Mesendoderm (in vitro differentiated cells): Measurements from ENCODE around the gene SUPT5H.

ENCODE experiments used
- DNase-seq: peaks from one replicate; pipeline ENCODE4 v3.0.0; 2013
- H2AK5ac ChIP-seq: 2 replicates; pipeline ENCODE4 v1.6.1; 2013; ENCODE audit warnings: low read length, inconsistent platforms
- H2BK120ac ChIP-seq: 2 replicates; pipeline ENCODE4 v1.6.1; 2013; ENCODE audit warnings: low read depth, mild to moderate bottlenecking, low read length, moderate library complexity, mixed read lengths
- H2BK15ac ChIP-seq: replicated peaks from 2 replicates; pipeline ENCODE4 v1.6.1; 2013; ENCODE audit warnings: low read depth, mild to moderate bottlenecking, moderate library complexity
- H2BK5ac ChIP-seq: 2 replicates; pipeline ENCODE4 v1.6.1; 2013; ENCODE audit warnings: low read length, inconsistent platforms
- H3K18ac ChIP-seq: 2 replicates; pipeline ENCODE4 v1.6.1; 2013; ENCODE audit warnings: mild to moderate bottlenecking, low read length, mixed read lengths
- H3K23ac ChIP-seq: one replicate; pipeline ENCODE4 v1.6.1; 2013; ENCODE audit warnings: low read length
- H3K27ac ChIP-seq: 2 replicates; pipeline ENCODE4 v1.5.1; 2013; ENCODE audit warnings: low read depth, mild to moderate bottlenecking, inconsistent platforms, low read length, moderate library complexity
- H3K27me3 ChIP-seq: 2 replicates; pipeline ENCODE4 v1.6.1; 2013; ENCODE audit warnings: low read length, control low read depth, mild to moderate bottlenecking, inconsistent platforms; ENCODE audit not compliant: insufficient read depth, poor library complexity
- H3K36me3 ChIP-seq: 2 replicates; pipeline ENCODE4 v1.6.1; 2013; ENCODE audit warnings: low read length, inconsistent platforms; ENCODE audit not compliant: control insufficient read depth, insufficient read depth
- H3K4ac ChIP-seq: one replicate; pipeline ENCODE4 v1.6.1; 2013; ENCODE audit warnings: low read depth, mild to moderate bottlenecking, low read length, moderate library complexity
- H3K4me1 ChIP-seq: 2 replicates; pipeline ENCODE4 v1.6.1; 2013; ENCODE audit warnings: low read depth, low read length, inconsistent platforms; ENCODE audit not compliant: control insufficient read depth
- H3K4me2 ChIP-seq: 2 replicates; pipeline ENCODE4 v1.6.1; 2013; ENCODE audit warnings: low read length
- H3K4me3 ChIP-seq: 2 replicates; pipeline ENCODE4 v1.5.1; 2013; ENCODE audit warnings: mild to moderate bottlenecking, low read length
- H3K56ac ChIP-seq: one replicate; pipeline ENCODE4 v1.6.1; 2013; ENCODE audit warnings: low read length
- H3K79me1 ChIP-seq: 2 replicates; pipeline ENCODE4 v1.6.1; 2013; ENCODE audit warnings: low read length, inconsistent platforms
- H3K79me2 ChIP-seq: 2 replicates; pipeline ENCODE4 v1.6.1; 2013; ENCODE audit warnings: mild to moderate bottlenecking, low read length; ENCODE audit not compliant: control insufficient read depth, insufficient read depth
- H3K9ac ChIP-seq: 2 replicates; pipeline ENCODE4 v1.6.1; 2013; ENCODE audit warnings: low read length, inconsistent platforms
- H4K5ac ChIP-seq: one replicate; pipeline ENCODE4 v1.6.1; 2013; ENCODE audit warnings: low read length
- H4K8ac ChIP-seq: one replicate; pipeline ENCODE4 v1.6.1; 2013; ENCODE audit warnings: low read depth, mild to moderate bottlenecking, control low read depth, low read length, moderate library complexity
- WGBS: extraction: QIAGEN DNeasy Blood & Tissue Kit; methylation state at CpG from one replicate; pipeline ENCODE4 v1.1.7; 2013; ENCODE audit warnings: low lambda C conversion rate, missing lambda C conversion rate; ENCODE audit not compliant: insufficient coverage; ENCODE audit errors: extremely low coverage; 5-methylcytosine and 5-hydroxymethylcytosine counted together

Gene SUPT5H

GRCh38 chr19:39411832-39412099 lies 33.6 kb upstream of the SUPT5H start:
- Histone ChIP-seq H2BK120ac (no peak overlapping the region), H2BK15ac (no peak overlapping the region), H2AK5ac (no peak overlapping the region), H3K23ac (no peak overlapping the region), H3K56ac (peak overlapping the region; percentile 76), H4K5ac (no peak overlapping the region), H3K4me2 (peak overlapping the region; percentile 31), H3K27ac (no peak overlapping the region), H4K8ac (no peak overlapping the region), H2BK5ac (no peak overlapping the region), H3K79me1 (peaks cover 18% of the 10 kb centered on the region), H3K4me1 (peaks cover 16% of the 10 kb centered on the region), H3K79me2 (peaks cover 52% of the 10 kb centered on the region), H3K18ac (no peak overlapping the region), H3K4ac (no peak overlapping the region), H3K9ac (peak overlapping the region; percentile 92), H3K36me3 (no peaks in the 10 kb centered on the region), H3K27me3 (no peaks in the 10 kb centered on the region), H3K4me3 (peak overlapping the region; percentile 18)
- WGBS: no CpG with 5 or more reads among the region's 7 CpGs
- DNase-seq: peak; percentile 91

GRCh38 chr19:39412100-39412866 lies 33.1 kb upstream of the SUPT5H start, which contains the start of gene PLEKHG2:
Gene PLEKHG2, plus strand, starts transcription at chr19:39412669. Its CDS starts 1,418 bp downstream, at chr19:39414087.
- Histone ChIP-seq H3K4me3 (peak within 1 kb of the TSS; percentile 84), H3K23ac (peak within 1 kb of the TSS; percentile 29)
- WGBS: no CpG with 5 or more reads among the region's 60 CpGs

GRCh38 chr19:39412867-39413271 lies 32.5 kb upstream of the SUPT5H start:
- WGBS: no CpG with 5 or more reads among the region's 24 CpGs
- Histone ChIP-seq H2BK15ac (no peak overlapping the region), H3K4me1 (peaks cover 16% of the 10 kb centered on the region), H4K8ac (peak overlapping the region; percentile 78), H3K79me1 (peaks cover 20% of the 10 kb centered on the region), H3K27ac (peak overlapping the region; percentile 88), H4K5ac (no peak overlapping the region), H3K79me2 (peaks cover 41% of the 10 kb centered on the region), H3K27me3 (no peaks in the 10 kb centered on the region), H3K36me3 (no peaks in the 10 kb centered on the region), H3K56ac (peak overlapping the region; percentile 86), H3K18ac (peak overlapping the region; percentile 98), H3K4me3 (peak overlapping the region; percentile 81), H2BK120ac (peak overlapping the region; percentile 73), H3K4me2 (peak overlapping the region; percentile 70), H3K4ac (peak overlapping the region; percentile 98), H2BK5ac (peak overlapping the region; percentile 96), H3K9ac (peak overlapping the region; percentile 98), H2AK5ac (no peak overlapping the region), H3K23ac (peak overlapping the region; percentile 29)
- no peak for DNase-seq

More at GRCh38 chr19:39412100-39412866, 33.1 kb upstream of the SUPT5H start, which contains the start of gene PLEKHG2:
- H2BK120ac ChIP-seq: peak within 1 kb of the TSS; percentile 73
- peak within 1 kb of the TSS; percentile 78 for H4K8ac ChIP-seq
- H4K5ac ChIP-seq: no peak within 1 kb of the TSS
- peak within 1 kb of the TSS; percentile 98 for H3K18ac ChIP-seq
- H3K36me3 ChIP-seq: no peaks in the 10 kb centered on the region
- peak within 1 kb of the TSS; percentile 88 for H3K27ac ChIP-seq
- peak within 1 kb of the TSS; percentile 70 for H3K4me2 ChIP-seq
- H3K4me1 ChIP-seq: peaks cover 16% of the 10 kb centered on the region
- H2AK5ac ChIP-seq: peak within 1 kb of the TSS; percentile 66
- no peaks in the 10 kb centered on the region for H3K27me3 ChIP-seq
- peak within 1 kb of the TSS; percentile 98 for H3K4ac ChIP-seq
- H2BK5ac ChIP-seq: peak within 1 kb of the TSS; percentile 96
- H3K9ac ChIP-seq: peak within 1 kb of the TSS; percentile 98
- peak within 1 kb of the TSS; percentile 86 for H3K56ac ChIP-seq
- peaks cover 20% of the 10 kb centered on the region for H3K79me1 ChIP-seq
- peak; percentile 100 for DNase-seq
- H2BK15ac ChIP-seq: no peak within 1 kb of the TSS
- H3K79me2 ChIP-seq: peaks cover 47% of the 10 kb centered on the region

- Histone ChIP-seq H3K23ac (peak overlapping the region; percentile 29), H2BK120ac (peak overlapping the region; percentile 73), H3K27ac (peak overlapping the region; percentile 88), H3K4me3 (peak overlapping the region; percentile 84), H3K27me3 (no peaks in the 10 kb centered on the region), H3K4me2 (peak overlapping the region; percentile 70), H3K79me2 (peaks cover 36% of the 10 kb centered on the region), H3K9ac (peak overlapping the region; percentile 98), H2AK5ac (peak overlapping the region; percentile 20), H3K18ac (peak overlapping the region; percentile 98), H2BK15ac (no peak overlapping the region), H3K56ac (peak overlapping the region; percentile 86), H2BK5ac (peak overlapping the region; percentile 96), H4K5ac (no peak overlapping the region), H3K79me1 (peaks cover 20% of the 10 kb centered on the region), H3K36me3 (no peaks in the 10 kb centered on the region), H3K4ac (peak overlapping the region; percentile 98), H3K4me1 (peaks cover 16% of the 10 kb centered on the region), H4K8ac (peak overlapping the region; percentile 78)
- no CpG with 5 or more reads among the region's 54 CpGs for WGBS
- DNase-seq: peak; percentile 63
These were observed 32.0 kb upstream of the SUPT5H start for GRCh38 chr19:39413272-39413910.

GRCh38 chr19:39413911-39414608 lies 31.3 kb upstream of the SUPT5H start:
- peak overlapping the region; percentile 88 for H3K27ac ChIP-seq
- H2BK15ac ChIP-seq: no peak overlapping the region
- peak overlapping the region; percentile 84 for H3K4me3 ChIP-seq
- peak overlapping the region; percentile 20 for H2AK5ac ChIP-seq
- no peak overlapping the region for H4K5ac ChIP-seq
- H4K8ac ChIP-seq: no peak overlapping the region
- H3K27me3 ChIP-seq: no peaks in the 10 kb centered on the region
- H3K4ac ChIP-seq: peak overlapping the region; percentile 98
- peak overlapping the region; percentile 29 for H3K23ac ChIP-seq
- whole genome bisulfite sequencing: no CpG with 5 or more reads among the region's 18 CpGs
- peak overlapping the region; percentile 98 for H3K9ac ChIP-seq
- no peak overlapping the region for H2BK120ac ChIP-seq
- peak overlapping the region; percentile 98 for H3K18ac ChIP-seq
- peaks cover 5% of the 10 kb centered on the region for H3K36me3 ChIP-seq
- peak; percentile 59 for DNase-seq
- H2BK5ac ChIP-seq: no peak overlapping the region
- H3K4me2 ChIP-seq: peak overlapping the region; percentile 56
- peaks cover 31% of the 10 kb centered on the region for H3K79me2 ChIP-seq
- H3K4me1 ChIP-seq: peaks cover 12% of the 10 kb centered on the region
- H3K56ac ChIP-seq: peak overlapping the region; percentile 86
- peaks cover 22% of the 10 kb centered on the region for H3K79me1 ChIP-seq
